HCT116 (cell line): ENCODE measurements around the gene KIFAP3.

Experiments
- CEBPB ChIP-seq: IDR thresholded peaks from 2 replicates; pipeline ENCODE4 v1.6.1; 2012; ENCODE audit warnings: low read depth
- CTCF ChIP-seq, 3 experiments: fragments of 200-600 bp in 1 of 3; sonication (generic) in 1 of 3; IDR thresholded peaks in 2 of 3; conservative IDR thresholded peaks in 1 of 3; 2 replicates each; pipeline ENCODE4 v1.5.1; 2012 to 2017; ENCODE audit warnings: low read depth in 2 of 3, low read length in 2 of 3, antibody characterized with exemption in 1 of 3, borderline replicate concordance in 1 of 3, control low read depth in 1 of 3, mild to moderate bottlenecking in 1 of 3, mixed read lengths in 1 of 3, mixed run types in 1 of 3, moderate library complexity in 1 of 3; ENCODE audit not compliant: insufficient read depth in 1 of 3
- EGR1 ChIP-seq: IDR thresholded peaks from 2 replicates; pipeline ENCODE4 v1.6.1; 2012; ENCODE audit warnings: low read depth
- ELF1 ChIP-seq: IDR thresholded peaks from 2 replicates; pipeline ENCODE4 v1.6.1; 2012; ENCODE audit warnings: low read depth, borderline replicate concordance
- EZH2phosphoT487 ChIP-seq: fragments of 200-600 bp; IDR thresholded peaks from 2 replicates; pipeline ENCODE4 v1.6.1; 2018; ENCODE audit warnings: antibody characterized with exemption, borderline replicate concordance
- MAX ChIP-seq: IDR thresholded peaks from 2 replicates; pipeline ENCODE4 v1.6.1; 2012
- POLR2A ChIP-seq: IDR thresholded peaks from 2 replicates; pipeline ENCODE4 v1.7.0; 2011; ENCODE audit warnings: borderline replicate concordance; ENCODE audit not compliant: insufficient read depth, insufficient read length; ENCODE audit errors: extremely low read depth
- POLR2AphosphoS5 ChIP-seq: IDR thresholded peaks from 2 replicates; pipeline ENCODE4 v1.6.1; 2011; ENCODE audit warnings: mild to moderate bottlenecking, low read depth, low read length, moderate library complexity
- SIN3A ChIP-seq: IDR thresholded peaks from 2 replicates; pipeline ENCODE4 v1.6.1; 2012; ENCODE audit warnings: low read depth
- ZNF274 ChIP-seq: fragments of 200-500 bp; sonication (Bioruptor generic); IDR thresholded peaks from 2 replicates; pipeline ENCODE4 v1.6.1; 2014; ENCODE audit warnings: mild to moderate bottlenecking, low read depth, low read length, inconsistent platforms

GRCh38 chr1:169889871-169890270 lies 184.6 kb downstream of the KIFAP3 start:
- TF ChIP-seq MAX = no peak
- TF ChIP-seq POLR2A = no peak
- no peak for TF ChIP-seq CTCF (IDR thresholded peaks at IDR 0.05 in 2 of 3, conservative IDR thresholded peaks at IDR 0.05 in 1 of 3; ENCODE audit: borderline replicate concordance in 1 of 3, insufficient read depth in 1 of 3, low read depth in 2 of 3, low read length in 2 of 3)
- no peak for TF ChIP-seq POLR2AphosphoS5
- no peak for TF ChIP-seq EGR1
- TF ChIP-seq EZH2phosphoT487 = no peak
- TF ChIP-seq SIN3A = no peak
- TF ChIP-seq CEBPB = no peak
- no peak for TF ChIP-seq ZNF274
- TF ChIP-seq ELF1 = no peak
